Panc1 (cell line): Measurements from ENCODE around the gene RAB3IL1.

Source experiments
- CTCF ChIP-seq: fragments of 450-650 bp; IDR thresholded peaks from 2 replicates; pipeline ENCODE4 v1.5.1; 2017; ENCODE audit warnings: mild to moderate bottlenecking
- POLR2AphosphoS5 ChIP-seq: IDR thresholded peaks from 2 replicates; pipeline ENCODE4 v1.6.1; 2012; ENCODE audit warnings: mild to moderate bottlenecking, low read depth, low read length, moderate library complexity
- SIN3A ChIP-seq: IDR thresholded peaks from 2 replicates; pipeline ENCODE4 v1.6.1; 2012; ENCODE audit warnings: low read depth, mild to moderate bottlenecking, low read length, moderate library complexity, borderline replicate concordance; ENCODE audit not compliant: insufficient read depth

GRCh38 chr11:61851900-61852295 lies 65.5 kb downstream of the RAB3IL1 start:
- TF ChIP-seq CTCF, result no peak
- TF ChIP-seq POLR2AphosphoS5, result no peak
- no peak for TF ChIP-seq SIN3A
